SW480 (cell line): Measurements from ENCODE around the gene PRTN3.

ENCODE experiments used
- DNase-seq: peaks from one replicate; pipeline ENCODE4 v3.0.0-alpha.2; 2016; ENCODE audit warnings: low spot score

Gene PRTN3

GRCh38 chr19:840519-841206 lies at the start of gene PRTN3:
TSS of gene PRTN3 (plus strand) at chr19:840999. CDS start at chr19:841009, 10 bp downstream.
- no peak for DNase-seq

DNA sequence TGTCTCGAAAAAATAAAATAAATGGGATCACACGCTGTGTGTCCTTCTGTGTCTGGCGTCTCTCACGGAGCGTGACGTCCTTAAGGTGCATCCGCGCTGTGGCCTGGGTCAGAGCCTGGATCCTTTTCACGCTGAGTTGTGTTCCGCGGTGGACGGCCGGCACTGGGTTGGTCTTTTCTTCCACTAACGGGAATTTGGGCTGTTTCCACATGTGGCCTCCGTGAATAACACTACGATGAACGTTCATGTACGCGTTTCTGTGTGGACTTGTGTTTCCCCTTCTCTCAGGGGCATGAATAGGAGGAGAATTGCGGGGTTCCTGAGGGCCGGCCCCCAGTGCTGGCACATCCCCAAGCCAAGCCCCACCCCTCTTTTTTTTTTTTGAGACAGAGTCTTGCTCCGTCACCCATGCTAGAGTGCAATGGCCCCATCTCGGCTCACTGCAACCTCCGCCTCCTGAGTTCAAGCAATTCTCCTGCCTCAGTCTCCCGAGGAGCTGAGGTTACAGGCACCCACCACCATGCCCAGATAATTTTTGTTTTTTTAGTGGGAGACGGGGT lies 49.7 kb upstream of the PRTN3 start:
- no peak for DNase-seq

- no peak for DNase-seq
Measured at GRCh38 chr19:791567-792305, 49.1 kb upstream of the PRTN3 start.

- DNase-seq = no peak
Measured at GRCh38 chr19:792306-792885, 48.4 kb upstream of the PRTN3 start.

DNA sequence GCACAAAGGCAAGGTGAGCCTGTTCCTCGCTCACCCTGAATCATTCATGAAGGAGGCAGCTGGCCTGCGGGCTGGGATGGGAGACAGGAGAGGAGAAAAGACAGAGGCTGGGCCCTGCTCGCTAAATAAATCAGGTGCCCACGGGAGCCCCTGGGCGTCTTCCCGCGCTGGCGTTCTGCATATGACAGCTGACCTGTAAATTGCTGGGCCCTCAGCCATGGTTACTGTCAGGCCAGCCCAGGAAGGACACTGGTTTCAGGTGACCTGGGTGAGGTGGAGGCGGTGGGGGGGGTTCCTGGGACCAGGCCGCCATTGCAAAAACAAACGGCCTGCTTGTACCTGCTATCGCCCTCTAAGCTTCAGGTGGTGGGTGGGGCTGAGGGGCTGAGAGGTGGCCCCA lies 47.0 kb upstream of the PRTN3 start:
- DNase-seq = no peak

- no peak for DNase-seq
Measured at GRCh38 chr19:795073-795611, 45.7 kb upstream of the PRTN3 start.

GRCh38 chr19:795691-796581 lies 44.9 kb upstream of the PRTN3 start:
- DNase-seq = no peak

DNA sequence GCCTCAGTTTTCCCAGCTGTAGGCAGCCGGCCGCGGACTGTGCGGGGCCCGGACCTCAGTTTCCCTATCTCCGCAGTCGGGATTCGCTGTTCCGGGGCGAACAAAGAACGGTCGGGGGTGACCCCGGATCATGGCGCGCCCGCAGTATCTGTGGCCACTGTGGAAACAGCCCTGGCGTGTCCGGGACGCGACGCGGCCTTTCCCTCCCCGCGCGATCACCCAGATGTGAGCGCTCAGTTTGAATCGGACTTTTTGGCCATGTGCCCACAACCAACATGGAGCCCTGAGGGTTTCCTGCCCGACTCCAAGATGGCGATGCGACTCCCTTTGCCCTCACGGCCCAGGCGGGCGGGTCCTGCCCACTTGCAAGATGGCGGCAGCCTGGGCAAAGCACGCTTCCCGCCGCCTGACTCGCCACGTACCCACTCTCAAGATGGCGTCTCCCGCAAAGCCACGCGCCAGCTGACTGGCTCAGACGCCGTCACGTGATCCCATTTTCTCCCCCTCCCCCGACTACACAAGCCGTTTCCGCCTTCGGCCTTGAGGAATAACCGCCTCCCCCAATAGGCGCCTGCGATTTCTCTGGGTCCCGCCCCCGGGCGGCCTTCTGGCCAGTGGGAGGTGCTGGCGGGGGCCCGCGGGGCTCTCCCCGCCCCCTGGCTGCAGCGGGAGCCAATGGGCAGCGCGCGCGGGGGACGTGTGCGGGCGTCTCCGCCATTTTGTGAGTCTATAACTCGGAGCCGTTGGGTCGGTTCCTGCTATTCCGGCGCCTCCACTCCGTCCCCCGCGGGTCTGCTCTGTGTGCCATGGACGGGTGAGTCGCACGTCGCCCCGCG lies 43.9 kb upstream of the PRTN3 start, which contains the start of gene PTBP1:
Gene PTBP1, plus strand, starts transcription at position 761 of the 836 bp plus-strand sequence. Its CDS starts 46 bp downstream, at position 807.
- DNase-seq = peak; percentile 98

DNA sequence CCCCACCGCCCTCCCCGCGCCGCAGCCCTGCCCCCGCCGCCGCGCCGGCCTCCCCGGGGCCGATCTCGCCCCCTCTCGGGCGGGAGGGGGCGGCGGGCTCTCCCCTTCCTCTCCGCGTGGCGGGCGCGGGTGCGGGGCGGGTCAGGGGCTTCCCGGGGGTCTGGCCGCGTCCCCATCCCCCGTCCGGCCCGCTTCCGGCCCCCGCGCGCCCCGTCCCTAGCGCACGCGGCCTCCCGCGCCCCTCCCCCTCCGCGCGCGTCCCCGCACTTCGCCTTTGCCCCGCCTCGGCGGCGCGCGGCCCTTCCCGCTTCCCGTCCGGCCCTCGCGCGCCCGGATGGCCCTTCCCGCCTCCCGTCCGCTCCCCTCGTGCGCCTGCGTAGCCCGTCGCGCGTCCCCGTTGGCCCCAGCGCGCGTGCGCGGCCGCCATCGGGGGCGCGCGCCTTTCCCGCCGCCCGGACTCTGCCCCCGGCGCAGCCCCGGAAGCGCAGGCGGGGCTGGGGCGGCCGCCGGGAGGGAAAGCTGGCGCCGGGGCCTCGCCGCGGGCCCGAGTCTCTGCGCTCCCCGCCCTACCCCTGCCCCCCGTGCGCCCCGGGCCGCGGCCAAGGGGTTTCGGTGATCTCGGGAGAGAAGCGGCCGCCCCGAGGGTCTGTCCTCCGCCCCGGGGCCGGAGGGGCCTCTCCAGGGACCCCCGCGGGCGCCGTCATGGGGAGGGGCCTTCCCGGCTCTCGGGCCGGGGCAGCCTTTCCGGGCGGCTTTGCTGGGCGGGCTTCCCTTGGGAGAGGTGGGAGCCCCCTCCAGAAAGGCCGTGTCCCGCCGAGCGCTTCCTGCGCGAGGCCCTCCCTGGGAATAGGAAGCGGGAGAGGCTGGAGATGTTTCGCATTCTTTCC lies 43.0 kb upstream of the PRTN3 start:
- DNase-seq = peak; percentile 54

DNA sequence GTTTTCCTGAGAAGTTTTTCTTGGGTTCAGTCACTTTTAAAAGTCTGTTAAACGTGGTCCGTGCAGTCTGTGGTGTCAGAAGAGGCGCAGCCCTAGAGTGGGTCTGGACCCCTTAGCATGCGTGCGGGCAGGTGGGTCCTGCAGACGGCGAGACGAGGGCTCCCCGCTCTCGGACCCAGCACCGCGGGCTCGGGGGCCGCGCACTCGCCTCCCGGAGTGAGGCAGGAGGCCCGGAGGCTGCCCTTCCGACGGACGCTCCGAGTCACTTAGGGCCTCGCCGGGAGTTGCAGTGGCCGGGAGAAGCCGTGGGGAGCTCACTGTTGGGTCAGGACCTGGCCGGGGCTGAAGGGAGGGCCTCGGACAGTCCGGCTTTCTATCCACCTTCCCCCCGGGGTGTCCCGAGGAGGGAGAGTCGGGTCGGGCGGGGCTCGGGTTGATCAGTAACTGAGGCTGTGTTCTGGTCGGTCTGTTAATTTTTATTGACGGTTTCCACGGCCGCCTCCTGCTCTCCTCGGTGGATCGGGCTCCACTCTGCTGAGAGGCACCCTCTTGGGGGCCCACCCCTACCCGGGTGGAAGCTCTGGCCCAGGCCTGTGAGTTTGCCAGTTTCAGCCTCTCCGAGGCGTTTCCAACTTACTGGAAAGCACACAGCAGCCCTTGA lies 42.3 kb upstream of the PRTN3 start:
- DNase-seq = no peak

DNA sequence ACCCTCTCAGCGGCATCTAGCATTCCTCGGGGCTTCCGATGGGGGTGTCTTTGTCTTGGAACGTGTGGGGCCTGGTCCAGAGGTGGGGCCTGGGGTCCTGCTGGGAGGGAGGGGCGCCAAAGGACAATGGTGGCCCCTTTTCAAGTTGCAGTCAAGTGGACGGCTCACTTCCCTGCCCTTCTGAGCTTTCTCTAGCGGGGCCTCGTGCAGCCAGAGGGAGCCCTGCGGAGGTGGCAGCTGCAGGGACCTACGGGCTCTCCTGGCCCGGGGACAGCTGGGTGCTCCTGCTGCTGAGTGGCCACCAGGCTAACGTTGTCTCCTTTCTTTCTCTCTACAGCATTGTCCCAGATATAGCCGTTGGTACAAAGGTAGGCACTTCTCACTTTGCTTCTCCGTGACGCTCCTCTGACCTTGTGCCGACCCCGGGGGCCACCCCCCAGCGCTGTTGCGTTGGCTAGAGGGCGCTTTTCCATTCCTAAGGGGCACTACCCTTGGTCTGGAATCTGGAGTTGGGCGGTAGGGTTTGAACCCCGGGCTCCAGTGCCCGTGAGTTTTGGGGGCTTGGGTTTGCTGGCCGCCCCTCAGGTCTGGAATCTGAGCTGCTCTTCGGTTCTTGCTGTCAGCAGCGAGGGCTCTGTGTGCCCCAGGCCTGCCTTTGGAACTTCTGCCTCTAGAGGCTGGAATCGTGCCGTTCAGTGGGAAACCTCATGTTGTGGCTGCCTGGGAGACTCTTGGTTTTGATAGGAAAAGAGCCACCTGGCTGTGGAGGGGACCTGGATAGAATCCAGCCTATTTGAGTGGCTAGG lies 41.5 kb upstream of the PRTN3 start:
- no peak for DNase-seq

DNA sequence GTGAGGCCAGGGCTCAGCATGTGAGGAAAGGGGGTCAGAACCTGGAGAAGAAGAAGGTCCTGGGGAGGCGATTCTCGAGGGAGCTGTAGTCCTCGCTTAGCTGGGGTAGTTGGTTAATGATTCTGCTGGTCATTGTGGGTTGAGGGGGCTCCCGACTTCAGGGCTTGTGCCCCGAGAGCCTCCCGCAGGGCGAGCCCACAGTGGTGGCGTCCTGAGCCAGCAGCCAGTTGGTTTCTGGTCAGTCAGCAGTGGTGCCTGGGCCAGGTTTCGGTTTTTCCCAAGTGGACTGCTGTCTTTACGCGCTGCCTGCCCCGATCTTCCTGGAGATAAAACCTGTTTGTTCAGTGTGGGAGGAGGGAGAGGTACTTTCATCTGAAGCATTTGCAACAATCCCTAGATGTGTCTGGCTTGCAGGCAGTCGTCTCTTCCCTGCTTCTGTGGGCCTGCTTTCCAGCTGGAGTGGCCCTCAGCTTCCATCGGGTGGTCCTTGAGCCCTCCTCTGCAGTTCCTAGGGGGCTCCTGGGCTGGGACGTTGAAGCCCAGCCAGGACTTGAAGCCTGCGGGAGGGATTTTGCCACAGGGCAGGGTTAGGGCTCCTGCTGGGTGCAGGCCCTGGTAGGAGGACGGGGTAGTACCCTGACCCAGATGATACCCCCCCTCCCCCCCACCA lies 40.3 kb upstream of the PRTN3 start:
- DNase-seq = no peak

- DNase-seq = no peak
Measured at GRCh38 chr19:801030-801860, 39.6 kb upstream of the PRTN3 start.

DNA sequence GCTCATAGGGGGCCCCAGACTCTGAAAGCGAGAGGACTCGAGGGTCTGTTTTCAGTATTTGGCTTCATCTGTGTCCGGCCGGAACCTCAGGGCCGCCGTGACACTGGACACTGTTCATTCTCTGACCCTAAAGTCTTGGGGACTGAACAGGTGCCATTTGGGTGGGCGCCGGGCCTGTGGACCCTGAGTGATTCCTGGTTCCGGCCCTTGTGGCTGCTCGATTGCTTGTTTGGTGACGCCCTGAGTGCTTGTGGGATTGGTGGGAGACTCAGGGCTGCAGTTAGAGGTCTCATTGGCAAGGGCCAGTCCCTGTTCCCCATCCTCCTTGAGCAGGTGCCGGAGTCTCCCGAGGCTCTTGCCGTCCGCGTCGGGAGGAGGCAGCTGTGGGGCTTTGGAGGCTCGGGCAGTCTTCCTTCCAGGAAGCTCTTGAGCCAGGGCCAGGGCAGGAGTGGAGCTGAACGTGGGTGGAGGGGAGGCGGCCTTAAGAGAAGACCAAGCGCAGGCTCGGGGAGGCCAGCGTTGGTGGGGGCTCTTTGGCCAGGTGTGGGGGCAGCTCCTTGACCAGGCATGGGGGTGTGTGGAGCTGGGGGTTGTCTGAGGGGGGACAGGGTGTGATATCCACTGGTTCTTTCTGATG lies 38.8 kb upstream of the PRTN3 start:
- DNase-seq = no peak

GRCh38 chr19:802498-803098 lies 38.2 kb upstream of the PRTN3 start:
- no peak for DNase-seq

DNA sequence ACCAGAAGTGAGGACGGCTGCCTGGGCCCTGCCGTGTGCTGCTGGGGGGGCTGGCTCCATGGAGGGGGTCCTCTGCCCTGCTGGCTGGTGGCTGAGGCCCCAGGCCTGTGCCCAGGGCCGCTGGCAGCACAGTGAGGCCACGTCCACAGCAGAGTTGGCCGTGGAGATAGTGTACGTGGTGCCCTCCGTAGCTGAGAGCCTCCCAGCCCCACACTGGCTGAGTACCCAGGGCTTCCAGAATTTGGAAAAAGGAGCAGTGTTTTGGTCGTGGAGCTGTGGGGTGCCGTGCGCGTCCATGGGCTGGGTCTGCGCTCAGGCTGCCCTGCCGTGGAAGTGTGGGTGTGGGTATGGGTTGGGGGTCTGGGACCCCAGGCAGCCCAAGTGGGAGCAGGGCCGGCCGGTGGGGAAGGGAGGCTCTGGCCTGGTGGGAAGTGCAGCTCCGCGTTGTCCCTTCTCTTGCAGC lies 37.7 kb upstream of the PRTN3 start:
- DNase-seq = no peak
